ENCODE measurements around the gene PDGFA.

PDGFA gene

GRCh38 chr7:497946-498655 lies 21.5 kb downstream of the PDGFA start:
- TF ChIP-seq, protein P1, sequence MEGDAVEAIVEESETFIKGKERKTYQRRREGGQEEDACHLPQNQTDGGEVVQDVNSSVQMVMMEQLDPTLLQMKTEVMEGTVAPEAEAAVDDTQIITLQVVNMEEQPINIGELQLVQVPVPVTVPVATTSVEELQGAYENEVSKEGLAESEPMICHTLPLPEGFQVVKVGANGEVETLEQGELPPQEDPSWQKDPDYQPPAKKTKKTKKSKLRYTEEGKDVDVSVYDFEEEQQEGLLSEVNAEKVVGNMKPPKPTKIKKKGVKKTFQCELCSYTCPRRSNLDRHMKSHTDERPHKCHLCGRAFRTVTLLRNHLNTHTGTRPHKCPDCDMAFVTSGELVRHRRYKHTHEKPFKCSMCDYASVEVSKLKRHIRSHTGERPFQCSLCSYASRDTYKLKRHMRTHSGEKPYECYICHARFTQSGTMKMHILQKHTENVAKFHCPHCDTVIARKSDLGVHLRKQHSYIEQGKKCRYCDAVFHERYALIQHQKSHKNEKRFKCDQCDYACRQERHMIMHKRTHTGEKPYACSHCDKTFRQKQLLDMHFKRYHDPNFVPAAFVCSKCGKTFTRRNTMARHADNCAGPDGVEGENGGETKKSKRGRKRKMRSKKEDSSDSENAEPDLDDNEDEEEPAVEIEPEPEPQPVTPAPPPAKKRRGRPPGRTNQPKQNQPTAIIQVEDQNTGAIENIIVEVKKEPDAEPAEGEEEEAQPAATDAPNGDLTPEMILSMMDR (IDR thresholded peaks at IDR 0.05; ENCODE audit: low read depth, low read length): no peak
- no peak for DNase-seq (ENCODE audit: low read depth, low spot score)
- H3K4me3 ChIP-seq (ENCODE audit: low read depth, low read length): no peak overlapping the region
- in situ Hi-C loops (cut with HindIII; ENCODE audit: low sequenced_read_pairs): no loop called here

GRCh38 chr7:497346-497745 lies 22.3 kb downstream of the PDGFA start:
- TF ChIP-seq, protein P1 (IDR thresholded peaks at IDR 0.05; ENCODE audit: low read depth, low read length): no peak
- no peak overlapping the region for H3K4me3 ChIP-seq (ENCODE audit: low read depth, low read length)
- DNase-seq (ENCODE audit: low read depth, low spot score): no peak
- in situ Hi-C loops (cut with HindIII; ENCODE audit: low sequenced_read_pairs): no loop called here

DNA sequence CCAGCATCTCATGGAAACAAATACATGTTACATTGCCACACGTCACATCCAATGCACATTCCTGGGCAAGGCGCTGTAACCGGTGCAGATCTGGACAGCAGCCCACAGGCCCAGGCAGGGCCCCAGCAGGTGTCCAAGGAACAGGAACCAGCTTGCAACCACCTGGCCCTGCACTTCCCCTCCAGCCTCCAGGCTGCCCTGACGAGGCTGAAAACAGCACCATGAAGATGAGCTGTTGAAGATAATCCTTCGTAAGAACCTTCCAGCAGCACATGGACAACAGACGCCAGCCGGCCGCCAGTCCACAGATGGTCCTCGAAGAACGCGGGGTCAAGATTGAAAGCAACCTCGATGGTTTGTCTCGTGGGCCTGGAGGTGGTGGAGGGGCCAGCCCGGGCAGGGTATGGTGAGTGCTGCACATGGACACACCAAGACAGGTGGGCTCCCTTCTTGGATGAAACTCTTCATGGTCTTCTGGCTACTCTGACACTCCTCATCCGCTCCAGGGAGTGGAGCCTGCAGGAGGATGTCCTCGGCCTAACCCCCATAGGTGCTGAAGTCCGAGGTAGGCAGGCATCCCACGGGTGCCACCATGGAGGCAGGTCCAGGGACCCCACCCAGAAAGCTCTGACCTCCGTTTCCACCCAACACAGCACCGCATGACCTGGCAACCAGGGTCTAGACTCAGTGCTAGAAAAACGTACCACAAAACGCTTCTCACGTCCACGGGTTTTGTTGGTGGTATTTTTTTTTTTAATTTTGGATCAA lies 22.9 kb downstream of the PDGFA start:
- no peak overlapping the region for H3K4me3 ChIP-seq (ENCODE audit: low read depth, low read length)
- no peak for DNase-seq (ENCODE audit: low read depth, low spot score)
- in situ Hi-C loops (cut with HindIII; ENCODE audit: low sequenced_read_pairs): no loop called here
- TF ChIP-seq, protein P1 (IDR thresholded peaks at IDR 0.05; ENCODE audit: low read depth, low read length): no peak

DNA sequence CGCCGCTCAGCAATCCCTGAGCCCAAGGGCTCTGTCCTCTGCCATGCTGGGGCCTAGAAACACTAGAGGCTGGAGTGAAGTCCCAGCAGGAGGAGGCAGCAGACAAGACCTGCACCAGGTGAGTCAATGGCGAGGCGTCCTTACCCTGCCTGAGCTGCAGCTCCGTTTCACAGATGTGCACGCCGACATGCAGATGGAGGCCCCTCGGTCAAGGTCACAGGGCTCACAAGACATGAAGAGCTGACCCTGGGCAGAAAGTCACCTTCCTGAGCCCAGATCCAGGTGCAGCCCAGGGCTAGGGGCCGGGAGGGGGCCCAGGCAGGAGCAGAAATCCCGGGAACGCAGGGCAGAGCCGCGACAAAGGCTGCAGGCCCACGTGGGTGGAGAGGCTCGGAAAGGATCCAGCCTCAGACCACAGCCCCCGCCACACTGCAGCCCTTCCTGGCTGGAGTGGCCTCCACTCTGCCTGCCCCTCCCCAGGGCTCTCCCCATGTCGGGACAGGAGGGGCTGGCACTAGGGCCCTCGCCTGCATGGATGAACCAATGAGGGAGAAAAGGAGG lies 23.8 kb downstream of the PDGFA start:
- in situ Hi-C loops (cut with HindIII; ENCODE audit: low sequenced_read_pairs): no loop called here
- no peak for DNase-seq (ENCODE audit: low read depth, low spot score)
- TF ChIP-seq, protein P1 (IDR thresholded peaks at IDR 0.05; ENCODE audit: low read depth, low read length): no peak
- no peak overlapping the region for H3K4me3 ChIP-seq (ENCODE audit: low read depth, low read length)

GRCh38 chr7:495326-495725 lies 24.3 kb downstream of the PDGFA start:
- DNase-seq (ENCODE audit: low read depth, low spot score): no peak
- no peak overlapping the region for H3K4me3 ChIP-seq (ENCODE audit: low read depth, low read length)
- TF ChIP-seq, protein P1 (IDR thresholded peaks at IDR 0.05; ENCODE audit: low read depth, low read length): no peak
- in situ Hi-C loops (cut with HindIII; ENCODE audit: low sequenced_read_pairs): no loop called here

- no peak overlapping the region for H3K4me3 ChIP-seq (ENCODE audit: low read depth, low read length)
- in situ Hi-C loops (cut with HindIII; ENCODE audit: low sequenced_read_pairs): no loop called here
- no peak for DNase-seq (ENCODE audit: low read depth, low spot score)
- TF ChIP-seq, protein P1 (IDR thresholded peaks at IDR 0.05; ENCODE audit: low read depth, low read length): no peak
Observed at GRCh38 chr7:494906-495305, 24.7 kb downstream of the PDGFA start.

All from astrocyte of the spinal cord (primary cell).